ENCODE data around the gene SEC31A.

DNA sequence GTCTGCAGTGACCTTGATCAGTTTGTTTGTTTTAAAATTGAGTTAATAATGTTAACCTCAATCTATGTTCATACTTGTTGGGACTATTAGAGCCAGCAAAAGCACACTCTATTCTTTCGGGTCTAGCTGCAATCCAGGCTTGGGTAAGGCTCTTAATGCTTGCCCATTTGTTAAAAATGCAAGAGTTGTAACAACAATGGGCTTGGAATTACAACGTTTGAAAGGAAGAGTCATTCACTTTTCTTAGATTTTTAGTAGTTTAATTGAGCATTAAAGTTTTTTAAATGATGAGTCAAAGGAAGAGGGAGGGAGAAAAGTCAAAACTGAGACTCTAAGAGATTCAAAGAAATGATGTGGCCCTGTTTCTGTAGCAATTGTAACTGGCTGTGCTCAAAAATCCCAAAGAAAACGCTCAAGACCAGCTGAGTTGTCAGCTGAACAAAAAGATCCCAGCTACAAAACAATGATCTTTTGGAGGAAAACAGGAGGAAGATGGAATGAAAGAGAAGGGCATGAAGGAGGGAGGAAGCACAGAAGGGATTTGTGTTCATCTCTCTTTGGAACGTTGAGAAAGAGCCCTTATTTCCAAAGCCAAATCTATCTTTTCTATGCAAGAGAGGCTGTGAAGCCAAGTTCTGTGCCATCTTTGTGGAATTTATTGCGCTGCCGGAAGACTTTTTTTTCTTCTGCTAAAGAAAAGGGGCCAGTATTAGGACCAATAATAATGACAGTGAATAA, 97.9 kb downstream of the SEC31A start:
- TF ChIP-seq POLR2A (IDR thresholded peaks at IDR 0.05; ENCODE audit: low read depth, low read length) (no peak), MXI1 (IDR thresholded peaks at IDR 0.05; ENCODE audit: borderline replicate concordance, low read depth, low read length) (no peak)

All from IMR-90 (cell line).